Epidermal melanocyte (primary cell): ENCODE measurements around the gene TMEM107.

Experiments
- DNase-seq: peaks from one replicate; pipeline ENCODE4 v3.0.0; 2011; ENCODE audit warnings: low spot score; ENCODE audit not compliant: insufficient read length

The TMEM107 gene

GRCh38 chr17:8162997-8163977 is 12.9 kb downstream of the TMEM107 start:
- DNase-seq: no peak

GRCh38 chr17:8162233-8162996 is 13.8 kb downstream of the TMEM107 start, which contains the start of gene VAMP2:
VAMP2 (minus strand) TSS chr17:8162948; CDS start chr17:8162879, 69 bp downstream.
- DNase-seq: no peak

- no peak for DNase-seq
Measured at GRCh38 chr17:8161289-8162232, 14.6 kb downstream of the TMEM107 start.

- DNase-seq: no peak
Measured at GRCh38 chr17:8160741-8161221, 15.4 kb downstream of the TMEM107 start.

- DNase-seq: no peak
Measured at GRCh38 chr17:8160224-8160577, 16.0 kb downstream of the TMEM107 start.

GRCh38 chr17:8159459-8160223 is 16.5 kb downstream of the TMEM107 start:
- DNase-seq: no peak

- DNase-seq: no peak
Measured at GRCh38 chr17:8159032-8159400, 17.2 kb downstream of the TMEM107 start.

- peak; percentile 95 for DNase-seq
Measured at GRCh38 chr17:8158267-8159031, 17.7 kb downstream of the TMEM107 start.

- peak; percentile 99 for DNase-seq
Measured at GRCh38 chr17:8156246-8156992, 19.8 kb downstream of the TMEM107 start.

- no peak for DNase-seq
Measured at GRCh38 chr17:8155996-8156245, 20.3 kb downstream of the TMEM107 start.

- DNase-seq: no peak
Measured at GRCh38 chr17:8155231-8155995, 20.8 kb downstream of the TMEM107 start.

- DNase-seq: no peak
Measured at GRCh38 chr17:8154608-8155155, 21.5 kb downstream of the TMEM107 start.

GRCh38 chr17:8153957-8154607 is 22.1 kb downstream of the TMEM107 start:
- peak; percentile 79 for DNase-seq

- no peak for DNase-seq
Measured at GRCh38 chr17:8153525-8153956, 22.6 kb downstream of the TMEM107 start.

GRCh38 chr17:8153031-8153451 is 23.1 kb downstream of the TMEM107 start:
- no peak for DNase-seq

- DNase-seq: peak; percentile 97
Measured at GRCh38 chr17:8152112-8152775, 23.9 kb downstream of the TMEM107 start, which contains the start of gene PER1. PER1 (minus strand) TSS chr17:8152404; CDS start chr17:8150706, 1,698 bp downstream.

- DNase-seq: no peak
Measured at GRCh38 chr17:8151641-8152111, 24.5 kb downstream of the TMEM107 start.
